Suppressor macrophage treated with lipopolysaccharide for 1 hour (primary cell): ENCODE measurements around the gene IL17D.
A peak's percentile ranks its signal among the peaks of the same experiment; 100 is the strongest.
"Not testable (repeated sequence)": the region's sequence is repeated elsewhere in the genome, so short reads cannot be mapped to it uniquely, and the experiment has no call there.

Source experiments
- DNase-seq, 3 donors: peaks; one replicate each; pipeline ENCODE4 v3.0.0-alpha.2; 2020 to 2022

IL17D gene, protein sequence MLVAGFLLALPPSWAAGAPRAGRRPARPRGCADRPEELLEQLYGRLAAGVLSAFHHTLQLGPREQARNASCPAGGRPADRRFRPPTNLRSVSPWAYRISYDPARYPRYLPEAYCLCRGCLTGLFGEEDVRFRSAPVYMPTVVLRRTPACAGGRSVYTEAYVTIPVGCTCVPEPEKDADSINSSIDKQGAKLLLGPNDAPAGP

DNA sequence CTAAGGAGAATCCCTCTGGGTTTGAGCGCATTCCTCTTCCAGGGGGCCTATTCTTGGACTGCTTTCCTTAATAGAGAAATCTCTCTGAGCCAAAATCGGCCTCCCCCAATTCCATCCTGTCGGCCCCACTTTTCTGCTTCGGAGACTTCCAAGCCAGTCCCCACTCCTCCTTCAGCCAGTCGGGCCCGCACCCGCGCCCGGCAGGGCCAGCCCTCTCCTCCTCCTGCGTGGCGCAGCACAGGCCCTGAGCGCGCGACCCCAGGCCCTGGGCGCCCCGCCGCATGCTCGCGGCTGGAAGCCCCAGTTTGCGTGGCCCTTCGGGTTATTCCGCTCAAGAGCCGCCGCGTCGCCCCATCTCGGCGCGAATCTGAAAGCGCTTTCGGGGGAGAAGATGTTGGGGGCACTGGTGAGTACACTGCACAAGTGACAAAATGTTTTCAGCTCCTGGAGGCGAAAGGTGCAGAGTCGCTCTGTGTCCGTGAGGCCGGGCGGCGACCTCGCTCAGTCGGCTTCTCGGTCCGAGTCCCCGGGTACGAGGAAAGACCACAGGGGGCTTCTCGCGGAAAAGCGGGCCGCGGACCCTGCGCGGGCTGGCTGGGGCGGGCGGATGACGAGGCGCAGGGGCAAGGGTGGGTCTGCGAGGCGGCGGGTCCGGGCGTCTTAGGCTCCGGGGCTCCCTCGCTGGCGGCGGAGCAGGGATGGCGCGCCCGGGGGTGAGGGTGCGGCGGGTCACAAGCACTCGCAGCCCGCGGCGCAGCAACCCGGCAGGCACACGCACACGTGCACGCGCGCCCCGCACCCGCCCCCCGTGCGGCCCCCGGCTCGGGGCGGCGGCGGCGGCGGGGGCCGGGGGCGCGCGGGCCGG is at the start of gene IL17D:
Gene IL17D (plus strand): TSS at position 785 of the 865 bp plus-strand sequence. CDS start 303 bp downstream, outside the sequence.
- peak; percentile 20 to 49 (median 24) for DNase-seq

DNA sequence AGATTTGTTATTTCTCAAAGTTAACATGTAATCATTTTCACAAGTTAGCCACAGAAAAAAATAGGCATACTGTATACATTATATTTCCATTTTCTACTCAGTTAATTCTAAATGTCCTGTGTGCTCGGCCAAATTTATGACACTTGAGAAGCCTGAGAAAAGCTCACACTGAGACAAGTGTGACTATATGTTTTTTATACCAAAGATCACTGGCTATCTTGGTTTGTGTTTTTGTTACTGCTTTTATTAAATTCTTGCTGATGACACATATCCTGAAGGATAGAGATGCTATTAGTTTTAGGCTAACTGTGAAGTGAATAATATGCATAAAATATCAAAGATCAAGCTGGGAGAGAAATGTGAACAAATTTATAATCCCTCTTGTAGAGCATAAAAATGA is 49.3 kb upstream of the IL17D start:
- DNase-seq: no peak

DNA sequence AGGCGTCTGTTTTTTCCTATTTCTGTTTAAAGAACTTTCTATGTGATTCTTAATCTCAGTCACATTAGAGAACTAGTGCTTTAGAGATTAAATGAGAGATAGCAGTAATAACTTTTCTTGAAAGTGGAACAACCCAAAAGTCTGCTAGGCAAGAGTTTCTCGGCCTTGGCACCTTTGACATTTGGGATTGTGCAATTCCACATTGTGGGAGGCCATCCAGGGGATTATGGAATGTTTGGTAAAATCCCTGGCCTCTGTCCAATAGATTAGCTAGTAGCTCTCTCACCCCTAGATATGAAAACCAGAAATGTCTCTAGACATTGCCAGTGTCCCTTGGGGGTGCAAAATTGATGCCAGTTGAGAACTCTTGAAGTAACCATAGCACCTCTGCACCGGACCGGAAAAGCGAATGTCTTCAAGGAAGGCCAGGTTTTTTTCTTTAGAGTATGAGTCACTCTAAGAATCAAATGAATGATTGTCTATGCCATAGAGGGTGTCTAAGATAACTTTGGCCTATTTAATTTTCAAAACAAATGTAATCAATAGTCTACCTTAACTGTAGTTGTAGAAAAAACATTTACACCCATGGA is 45.0 kb upstream of the IL17D start:
- DNase-seq: no peak

DNA sequence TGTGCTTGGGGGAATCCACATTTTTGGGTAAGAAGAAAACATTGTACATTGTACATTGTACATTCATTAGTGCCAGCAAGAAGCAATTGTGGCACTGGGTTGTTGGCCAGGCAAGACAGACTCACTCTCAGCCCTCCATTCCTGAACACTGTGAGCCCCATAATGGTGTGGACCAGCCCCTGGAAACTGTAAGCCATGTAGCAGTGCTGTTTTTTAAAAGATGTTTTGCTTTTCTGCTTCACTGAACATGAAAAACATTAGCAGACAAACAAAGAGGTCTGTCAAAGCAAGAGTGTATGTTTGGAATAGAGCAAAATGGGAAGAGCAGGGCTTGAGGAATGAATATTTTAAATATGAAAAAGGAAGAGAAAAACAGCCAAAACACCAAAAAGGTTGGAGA is 39.1 kb upstream of the IL17D start:
- DNase-seq: no peak

DNA sequence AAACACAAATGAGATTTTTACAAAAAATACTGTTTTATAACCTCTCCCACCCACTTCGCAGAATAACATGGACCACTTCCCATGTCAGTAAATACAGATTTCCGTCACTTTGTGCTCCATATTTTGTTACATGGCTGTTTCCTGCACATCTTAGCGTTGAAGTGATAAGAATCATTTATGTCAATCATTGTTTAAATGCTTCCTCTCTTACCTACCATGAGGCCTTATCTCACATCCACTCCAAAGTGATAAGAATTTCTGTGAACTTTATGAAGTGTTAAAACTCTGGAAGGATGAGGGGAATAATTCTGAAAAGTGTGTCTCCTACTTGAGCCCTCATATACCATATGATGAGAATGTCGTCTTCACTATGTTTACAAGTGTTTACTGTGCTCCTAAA is 36.6 kb upstream of the IL17D start:
- DNase-seq: no peak

DNA sequence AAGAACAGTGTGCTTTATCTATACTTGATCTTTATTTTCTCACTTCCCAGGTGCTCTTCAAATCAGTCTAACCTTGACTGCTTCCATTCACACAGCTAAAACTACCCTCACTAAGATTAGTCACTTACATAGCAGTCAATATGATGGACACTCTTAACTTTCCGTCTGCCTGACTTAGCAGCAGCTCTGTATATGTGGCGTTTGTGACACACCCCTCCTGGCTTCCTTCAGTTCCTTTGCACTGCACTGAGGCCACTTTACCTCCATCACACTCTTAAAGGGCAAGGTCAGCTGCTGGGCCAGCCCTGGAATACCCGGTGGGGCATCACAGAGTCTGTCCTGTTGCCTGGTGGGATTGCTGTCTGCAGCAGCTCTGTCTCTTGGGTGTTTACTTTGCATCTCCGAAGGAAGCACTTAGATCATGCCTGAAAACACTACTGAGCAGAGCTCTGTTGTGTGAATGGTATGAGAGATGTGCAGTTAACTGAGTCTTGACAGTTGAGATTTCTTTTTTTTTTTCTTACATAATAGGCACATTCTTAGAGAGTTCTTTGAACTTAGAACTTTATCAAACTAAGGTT is 35.6 kb upstream of the IL17D start:
- DNase-seq: no peak

DNA sequence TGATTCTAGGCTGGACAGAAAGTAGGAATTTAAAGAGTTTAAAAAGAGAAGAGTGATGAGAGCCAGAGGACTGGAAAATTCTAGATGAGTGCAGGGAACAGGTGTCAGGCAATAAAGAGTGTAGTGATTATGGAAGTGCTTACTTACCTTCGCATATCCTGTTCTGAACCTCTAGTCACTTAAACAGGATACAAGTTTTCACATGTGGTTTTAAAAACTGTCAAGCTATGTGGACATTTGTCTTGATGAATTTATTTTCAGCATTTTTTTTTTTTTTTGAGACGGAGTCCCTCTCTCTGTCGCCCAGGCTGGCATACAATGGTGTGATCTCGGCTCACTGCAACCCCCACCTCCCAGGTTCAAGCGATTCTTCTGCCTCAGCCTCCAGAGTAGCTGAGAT is 34.3 kb upstream of the IL17D start:
- no peak for DNase-seq

DNA sequence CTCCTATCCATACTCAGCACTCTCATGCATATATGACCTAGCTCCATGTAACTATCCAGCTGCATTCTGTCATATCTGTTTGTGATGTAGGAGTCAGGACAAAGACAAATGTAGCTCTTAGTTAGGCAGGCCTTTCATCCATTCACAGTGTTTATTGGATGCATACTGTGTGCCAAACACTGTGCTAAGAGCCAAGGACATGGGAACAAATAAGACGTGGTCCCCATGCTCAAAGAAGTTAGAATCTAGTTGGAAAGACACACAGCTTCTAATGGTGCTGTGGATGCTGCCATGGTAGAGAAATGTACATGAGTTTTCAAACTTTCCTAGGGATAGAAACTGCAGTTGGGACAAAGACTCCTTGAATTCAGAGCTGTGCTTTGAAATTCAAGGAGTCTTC is 31.7 kb upstream of the IL17D start:
- DNase-seq: no peak

DNA sequence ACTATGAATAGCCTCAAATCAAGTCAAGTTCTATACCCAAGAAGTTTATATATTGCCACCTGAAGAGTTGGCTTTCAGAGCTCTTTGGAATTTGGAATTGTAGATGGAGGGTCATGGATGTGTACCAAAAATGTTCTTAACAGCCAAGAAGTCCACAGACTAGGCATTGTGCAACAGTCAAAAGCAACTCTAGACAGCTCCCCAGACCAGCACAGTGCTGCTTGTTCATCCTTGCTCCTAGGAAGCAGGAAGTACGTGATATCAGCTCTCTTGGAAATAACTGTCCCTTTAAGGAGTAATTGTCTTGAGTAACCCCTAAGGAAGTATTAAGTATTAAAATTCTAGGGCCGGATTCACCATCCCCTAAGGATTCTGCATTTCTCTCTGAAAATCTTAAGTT is 30.7 kb upstream of the IL17D start:
- DNase-seq: no peak

DNA sequence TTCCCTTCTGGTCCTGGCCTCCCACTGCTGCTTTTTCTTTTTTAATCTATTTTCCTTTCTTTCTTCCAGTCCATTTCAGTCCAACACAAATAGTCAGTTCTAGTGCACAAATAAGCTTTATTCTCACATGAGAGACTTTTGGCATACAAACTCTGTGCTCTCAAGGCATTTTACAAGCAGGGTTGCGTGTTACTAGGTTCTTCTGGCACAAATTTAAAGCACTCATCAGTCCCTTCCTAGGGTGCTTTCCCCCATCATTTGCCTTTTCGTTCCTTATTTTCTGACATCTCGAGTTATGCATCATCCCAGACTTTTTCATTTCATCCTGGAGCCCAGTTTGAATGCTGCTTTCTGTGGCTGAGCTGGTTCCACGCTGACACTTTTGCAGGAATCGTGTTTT is 29.8 kb upstream of the IL17D start:
- no peak for DNase-seq

DNA sequence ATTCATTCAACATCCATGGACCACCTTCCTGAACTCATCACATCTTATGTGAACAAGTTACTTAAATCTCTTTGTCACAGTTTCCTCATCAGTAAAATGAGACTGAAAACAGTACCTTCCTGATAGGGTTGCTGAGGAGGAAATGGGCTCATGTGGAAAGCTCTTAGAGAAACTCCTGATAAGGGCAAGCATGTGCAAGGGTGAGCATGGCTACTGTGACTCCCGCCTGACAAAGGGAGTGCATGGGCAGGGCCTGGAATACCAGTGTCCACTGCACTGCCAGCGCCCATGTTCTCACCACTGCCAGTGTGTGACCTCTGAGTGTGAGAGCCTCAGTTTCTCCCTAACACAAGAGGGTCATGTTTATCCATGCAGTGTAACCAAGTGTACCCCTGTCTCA is 27.3 kb upstream of the IL17D start:
- DNase-seq: no peak

DNA sequence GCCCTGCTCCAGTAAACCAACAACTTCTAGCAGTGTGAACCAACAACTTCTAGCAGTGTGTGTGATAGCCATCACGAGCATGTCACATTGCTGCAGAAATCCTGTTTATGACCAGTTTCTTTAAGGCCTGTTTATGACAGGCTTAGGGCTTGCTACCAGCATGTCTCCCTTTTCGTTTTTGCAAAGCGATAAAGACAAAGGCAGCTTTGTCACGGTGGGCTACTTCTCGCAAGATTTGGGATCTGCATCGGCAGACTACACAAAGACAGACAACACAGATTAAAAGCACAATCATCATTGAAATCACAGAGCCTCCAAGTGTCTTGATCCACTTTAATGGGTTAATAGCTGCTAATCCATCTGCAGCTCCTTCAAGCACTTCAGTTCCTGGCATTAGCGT is 24.9 kb upstream of the IL17D start:
- not testable (repeated sequence) for DNase-seq

DNA sequence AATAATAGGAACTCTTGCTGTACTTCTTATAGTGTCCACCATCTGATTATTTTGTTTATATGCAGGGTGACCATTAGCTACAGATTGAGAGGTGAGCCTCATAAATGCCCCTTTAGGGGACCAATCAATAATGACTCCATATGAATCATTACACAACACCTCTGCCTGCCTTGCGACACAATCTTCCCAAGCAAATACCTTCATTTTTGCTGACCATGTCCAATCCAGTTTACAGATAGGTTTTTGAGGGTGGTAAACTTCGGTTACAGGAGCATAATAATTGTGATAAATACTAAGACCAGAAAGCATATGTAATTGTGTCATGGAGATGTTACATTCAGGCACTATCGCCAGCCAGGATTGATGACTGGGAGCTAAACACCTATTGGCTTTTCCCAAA is 23.6 kb upstream of the IL17D start:
- no peak for DNase-seq

DNA sequence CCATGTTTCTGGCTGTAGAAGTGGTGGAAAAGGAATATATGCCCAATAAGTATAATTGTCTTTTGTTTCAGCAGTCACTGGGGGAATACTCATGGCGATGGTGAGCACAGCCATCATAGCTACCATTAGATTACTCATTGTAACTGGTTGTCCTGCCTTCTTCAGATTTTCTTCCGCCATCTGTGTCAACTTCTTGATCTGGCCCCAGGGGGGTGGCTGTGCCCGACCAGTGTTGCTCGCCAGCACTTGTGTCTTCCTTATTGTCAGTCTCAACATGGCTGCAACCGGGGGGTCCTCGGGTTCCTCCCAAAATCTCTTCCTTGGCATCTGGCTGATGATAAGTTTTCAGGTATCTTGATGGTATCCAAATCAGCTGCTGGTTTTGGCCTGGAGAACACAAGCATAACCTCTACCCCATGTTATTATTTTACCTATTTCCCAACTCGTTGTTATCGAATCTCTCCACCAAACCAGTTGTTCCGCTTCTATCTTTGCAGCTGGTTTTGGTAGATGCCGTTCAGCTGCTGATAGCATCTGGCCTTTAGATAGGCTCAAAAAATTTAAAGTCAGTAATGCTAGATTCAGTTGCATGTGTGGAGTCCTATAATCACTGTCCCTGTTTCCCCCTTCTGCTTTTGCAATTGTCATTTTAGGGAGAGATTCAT is 23.0 kb upstream of the IL17D start:
- DNase-seq: no peak

DNA sequence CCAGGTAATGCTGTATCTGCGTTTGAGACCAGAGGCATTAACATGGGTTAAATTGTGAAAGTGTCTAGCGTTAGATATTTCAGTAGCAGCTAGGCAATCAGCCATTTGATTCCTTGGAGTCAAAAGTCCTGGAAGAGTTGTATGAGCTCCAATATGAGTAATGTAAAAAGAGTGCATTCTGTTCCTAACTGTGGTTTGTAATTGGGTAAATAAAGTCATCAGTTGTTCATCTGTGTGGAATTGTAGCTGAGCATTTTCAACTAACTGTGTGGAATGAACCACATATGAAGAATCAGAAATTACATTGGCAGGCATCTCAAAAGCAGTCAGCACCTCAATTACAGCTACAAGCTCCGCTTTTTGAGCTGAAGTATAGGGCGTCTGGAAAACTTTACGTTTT is 22.0 kb upstream of the IL17D start:
- DNase-seq: not testable (repeated sequence)

DNA sequence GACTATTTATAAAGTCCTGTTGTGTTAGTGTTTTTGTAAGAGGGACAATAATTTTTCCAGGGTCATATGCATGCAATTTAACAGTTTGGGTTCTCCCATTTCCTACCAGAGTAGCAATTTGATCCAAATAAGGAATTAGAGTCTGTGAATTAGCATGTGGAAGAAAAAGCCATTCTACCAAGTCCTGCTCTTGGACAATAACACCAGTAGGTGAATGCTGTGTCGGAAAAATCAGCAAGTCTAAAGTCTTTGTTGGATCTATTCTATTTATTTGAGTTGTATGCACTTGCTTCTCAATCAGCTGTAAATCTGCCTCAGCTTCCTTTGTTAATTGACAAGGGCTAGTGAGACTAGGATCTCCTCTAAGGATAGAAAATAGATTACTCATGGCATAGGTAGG is 21.4 kb upstream of the IL17D start:
- DNase-seq: no peak

DNA sequence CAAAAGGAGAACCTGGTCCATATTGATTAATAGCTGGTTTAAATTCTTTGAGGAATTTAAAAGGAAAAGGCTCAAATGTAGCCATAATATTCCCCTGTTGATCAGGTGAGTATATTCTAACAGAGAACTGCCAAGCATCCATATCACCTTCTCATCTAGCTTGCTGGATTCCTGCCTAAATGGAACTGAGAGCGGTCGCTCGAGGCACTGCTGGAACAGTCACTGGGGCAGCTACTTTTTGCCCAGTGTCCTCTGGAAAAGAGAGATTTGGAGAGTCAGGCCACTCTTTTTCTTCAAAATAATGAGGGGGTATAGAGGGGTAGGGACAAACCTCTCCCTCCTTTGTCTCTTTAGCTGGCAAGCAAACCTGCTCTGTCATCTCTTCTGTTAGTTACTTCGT is 19.5 kb upstream of the IL17D start:
- no peak for DNase-seq

DNA sequence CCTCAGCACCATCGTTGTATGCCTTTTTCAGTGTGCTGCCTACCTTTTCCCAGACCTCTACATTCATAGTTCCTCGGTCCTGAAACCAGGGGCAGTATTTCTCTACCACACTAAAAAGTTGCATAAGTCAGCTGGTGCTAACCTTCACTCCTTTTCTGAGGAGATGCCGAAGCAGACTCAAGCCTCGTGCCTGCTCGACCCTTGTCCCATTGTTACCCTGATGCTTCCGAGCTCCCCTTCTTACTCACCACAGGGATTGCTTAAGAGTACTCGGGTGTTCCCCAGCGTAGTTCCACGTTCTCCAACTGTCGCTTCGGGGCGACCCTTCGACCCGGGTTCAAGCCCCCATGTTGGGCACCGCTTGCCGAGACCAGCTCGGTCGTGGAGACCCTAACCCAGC is 19.0 kb upstream of the IL17D start:
- peak in 2 of 3 donors; percentile 44 to 49 for DNase-seq

DNA sequence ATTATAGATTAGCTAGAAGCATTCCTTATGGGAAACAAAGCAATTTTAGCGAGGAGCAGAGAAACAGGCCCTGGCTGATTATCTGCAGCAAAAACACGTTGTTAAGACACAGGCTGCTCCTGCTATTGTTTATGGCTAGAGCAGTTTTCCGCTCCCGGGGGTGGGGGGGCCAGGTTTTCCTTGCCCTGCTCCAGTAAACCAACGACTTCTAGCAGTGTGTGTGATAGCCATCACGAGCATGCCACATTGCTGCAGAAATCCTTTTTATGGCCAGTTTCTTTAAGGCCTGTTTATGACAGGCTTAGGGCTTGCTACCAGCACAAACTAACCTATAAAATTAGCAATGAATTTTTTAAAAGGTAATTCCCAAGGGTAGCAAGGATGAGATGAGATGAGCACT is 18.4 kb upstream of the IL17D start:
- no peak for DNase-seq

DNA sequence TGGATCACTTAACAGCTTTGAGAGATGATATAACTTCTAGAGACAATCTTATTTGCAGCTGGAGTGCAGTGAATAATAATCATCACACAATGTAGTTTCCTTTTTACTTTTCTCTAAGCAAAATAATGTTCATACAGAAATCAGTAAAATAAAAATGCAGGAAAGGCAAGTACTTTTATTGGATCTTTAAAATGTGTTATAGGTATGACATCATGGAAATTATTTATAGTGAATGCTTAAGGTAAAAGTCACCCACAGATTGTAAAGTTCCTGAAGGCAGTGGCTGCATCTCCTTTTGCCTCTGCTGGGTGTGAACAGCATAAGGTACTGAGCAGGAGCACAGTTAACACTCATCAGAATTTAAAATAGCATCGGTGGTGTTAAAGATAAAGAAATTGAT is 17.3 kb upstream of the IL17D start:
- no peak for DNase-seq

DNA sequence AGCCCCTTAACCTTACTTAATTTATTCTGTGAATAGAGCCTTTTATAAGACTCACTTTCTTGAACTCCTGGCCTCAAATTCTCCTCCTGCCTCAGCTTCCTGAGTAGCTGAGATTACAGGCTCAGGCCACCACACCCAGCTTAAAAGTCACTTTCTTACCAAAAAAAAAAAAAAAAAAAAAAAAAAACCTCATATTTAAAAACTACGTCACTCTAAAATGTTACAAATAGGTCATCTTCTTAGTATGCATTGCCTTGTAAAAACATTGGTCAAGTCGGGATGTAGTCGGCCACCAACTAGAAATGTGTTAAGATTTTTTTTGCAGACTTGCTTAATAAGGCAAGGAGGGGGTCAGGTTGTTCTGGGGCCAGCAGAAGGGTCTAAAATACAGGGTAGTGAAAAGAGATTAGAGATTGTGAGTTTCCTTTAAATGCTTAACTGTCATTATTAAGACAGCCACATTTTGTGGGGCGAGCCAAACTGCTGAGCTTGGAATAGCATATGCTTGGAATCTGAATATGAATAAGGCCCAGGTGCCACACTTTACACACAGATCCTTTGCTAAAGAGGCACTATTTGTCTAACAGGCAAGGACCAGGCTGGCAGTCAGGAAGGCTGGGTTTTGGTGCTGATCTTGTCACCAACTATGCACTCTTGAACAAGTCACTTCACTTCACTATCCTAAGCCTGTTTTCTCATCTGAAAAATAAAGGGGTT is 16.5 kb upstream of the IL17D start:
- DNase-seq: no peak

DNA sequence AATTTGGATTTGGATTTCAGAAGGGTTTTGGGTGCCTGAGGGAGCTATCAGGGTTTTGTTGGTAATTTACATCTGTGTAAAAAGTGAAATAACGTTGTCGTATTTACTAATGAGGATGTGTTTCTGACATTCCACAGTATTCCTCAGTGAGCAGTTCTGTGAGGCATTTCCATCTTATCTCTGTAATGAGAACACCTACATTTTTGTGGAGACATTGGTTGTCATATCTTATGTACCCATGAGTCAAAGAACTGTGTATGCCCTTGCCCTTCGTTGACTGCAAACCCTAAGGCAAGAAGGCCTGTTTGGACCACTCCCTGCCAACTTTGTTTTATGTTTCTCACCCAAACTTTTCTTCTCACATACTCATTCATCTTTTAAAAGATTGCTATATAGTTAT is 14.2 kb upstream of the IL17D start:
- DNase-seq: no peak

DNA sequence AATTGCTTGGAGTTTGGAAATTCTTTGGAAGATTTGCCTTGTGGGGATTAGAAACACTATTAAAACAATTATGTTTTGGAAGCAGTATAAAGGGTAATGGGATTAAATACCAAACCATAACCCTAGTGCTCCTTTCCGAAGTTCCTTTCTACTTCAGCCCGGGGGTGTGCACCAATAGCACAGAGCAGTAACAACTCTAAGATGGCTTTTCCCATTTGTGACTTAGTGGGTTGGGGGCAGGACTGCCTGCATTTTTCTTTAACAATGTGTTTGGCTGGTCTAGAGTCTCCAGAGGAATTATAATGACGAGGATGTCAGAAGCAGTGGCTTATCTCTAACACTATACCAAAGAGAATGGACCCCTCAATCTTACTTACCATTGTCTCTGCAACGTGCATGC is 11.9 kb upstream of the IL17D start:
- DNase-seq: no peak
